ENCODE data around the gene ZFR.

DNA sequence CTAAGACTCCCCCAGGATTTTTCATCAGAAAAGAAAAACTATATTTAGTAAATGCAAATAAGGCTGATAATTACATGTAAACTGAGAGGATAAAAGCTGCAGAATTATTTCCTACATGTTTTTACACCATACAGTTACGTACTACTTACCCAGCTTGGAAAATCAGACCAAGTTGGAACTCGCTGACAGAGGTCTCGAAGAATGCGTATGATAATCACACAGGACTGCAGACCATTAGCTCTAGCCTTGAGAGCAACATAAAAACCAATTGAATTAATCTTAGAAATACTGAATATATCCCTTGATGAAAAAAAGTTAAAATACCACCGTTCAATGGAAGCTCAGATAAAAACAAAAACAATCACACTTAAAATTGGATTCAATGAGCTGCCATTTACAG lies 65.6 kb downstream of the ZFR start:
- no peak for TF ChIP-seq POLR2A (IDR thresholded peaks at IDR 0.05)
- TF ChIP-seq, protein P1, sequence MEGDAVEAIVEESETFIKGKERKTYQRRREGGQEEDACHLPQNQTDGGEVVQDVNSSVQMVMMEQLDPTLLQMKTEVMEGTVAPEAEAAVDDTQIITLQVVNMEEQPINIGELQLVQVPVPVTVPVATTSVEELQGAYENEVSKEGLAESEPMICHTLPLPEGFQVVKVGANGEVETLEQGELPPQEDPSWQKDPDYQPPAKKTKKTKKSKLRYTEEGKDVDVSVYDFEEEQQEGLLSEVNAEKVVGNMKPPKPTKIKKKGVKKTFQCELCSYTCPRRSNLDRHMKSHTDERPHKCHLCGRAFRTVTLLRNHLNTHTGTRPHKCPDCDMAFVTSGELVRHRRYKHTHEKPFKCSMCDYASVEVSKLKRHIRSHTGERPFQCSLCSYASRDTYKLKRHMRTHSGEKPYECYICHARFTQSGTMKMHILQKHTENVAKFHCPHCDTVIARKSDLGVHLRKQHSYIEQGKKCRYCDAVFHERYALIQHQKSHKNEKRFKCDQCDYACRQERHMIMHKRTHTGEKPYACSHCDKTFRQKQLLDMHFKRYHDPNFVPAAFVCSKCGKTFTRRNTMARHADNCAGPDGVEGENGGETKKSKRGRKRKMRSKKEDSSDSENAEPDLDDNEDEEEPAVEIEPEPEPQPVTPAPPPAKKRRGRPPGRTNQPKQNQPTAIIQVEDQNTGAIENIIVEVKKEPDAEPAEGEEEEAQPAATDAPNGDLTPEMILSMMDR (IDR thresholded peaks at IDR 0.05) = no peak
- no peak for TF ChIP-seq EP300 (IDR thresholded peaks at IDR 0.05)
